H1 (cell line): ENCODE results near the gene CAGE1. TPM values are rescaled to one million over a fixed set of nuclear protein-coding genes. Genes with fewer than 3 reads are reported as not detected.

Experiments used
- CTCF ChIA-PET: fragments of 300-600 bp; sonication (Branson Sonifier 250); formaldehyde crosslinking; loops from one replicate; lab custom pipeline; 2021; ENCODE audit not compliant: partially characterized antibody; lab: Charles Lee
- POLR2A ChIA-PET: fragments of 300-600 bp; sonication (Branson Sonifier 250); formaldehyde crosslinking; loops from one replicate; lab custom pipeline; 2021; ENCODE audit warnings: inconsistent platforms; ENCODE audit not compliant: partially characterized antibody; lab: Charles Lee
- DNase-seq, 2 experiments: peaks; one replicate each; pipeline versions ENCODE4 v3.0.0 to v3.0.0-alpha.2; 2010 to 2022; ENCODE audit warnings: low spot score in 2 of 2, low read depth in 1 of 2, mixed read lengths in 1 of 2
- FAIRE-seq: peaks from 2 replicates; lab custom pipeline; 2011; peaks lifted over from hg19 to GRCh38; lab: Jason Lieb, UNC
- H2AFZ ChIP-seq: 2 replicates; pipeline ENCODE4 v1.8.1; 2012; ENCODE audit warnings: low read length, inconsistent platforms
- H2AK5ac ChIP-seq: 2 replicates; pipeline ENCODE4 v1.6.1; 2013; ENCODE audit warnings: low read depth, low read length
- H2BK120ac ChIP-seq: replicated peaks from 2 replicates; pipeline ENCODE3; 2013; ENCODE audit warnings: low read depth, low read length, inconsistent platforms
- H2BK12ac ChIP-seq: 2 replicates; pipeline ENCODE4 v1.6.1; 2013; ENCODE audit warnings: low read depth, low read length
- H2BK15ac ChIP-seq: 2 replicates; pipeline ENCODE4 v1.6.1; 2013; ENCODE audit warnings: low read length
- H2BK20ac ChIP-seq: 2 replicates; pipeline ENCODE4 v1.6.1; 2013; ENCODE audit warnings: low read length
- H2BK5ac ChIP-seq: 2 replicates; pipeline ENCODE4 v1.6.1; 2013; ENCODE audit warnings: low read depth, low read length
- H3K14ac ChIP-seq: 2 replicates; pipeline ENCODE4 v1.6.1; 2013; ENCODE audit warnings: inconsistent platforms; ENCODE audit not compliant: insufficient read length
- H3K18ac ChIP-seq: 2 replicates; pipeline ENCODE4 v1.6.1; 2013; ENCODE audit warnings: low read length; ENCODE audit errors: extremely low read depth
- H3K23ac ChIP-seq: 2 replicates; pipeline ENCODE4 v1.6.1; 2013; ENCODE audit warnings: inconsistent platforms; ENCODE audit not compliant: insufficient read length
- H3K23me2 ChIP-seq: 2 replicates; pipeline ENCODE4 v1.6.1; 2013; ENCODE audit warnings: low read depth, low read length
- H3K27ac ChIP-seq: 2 replicates; pipeline ENCODE4 v1.6.1; 2011; ENCODE audit warnings: low read depth, low read length, inconsistent platforms
- H3K27me3 ChIP-seq, 4 experiments: replicated peaks in 1 of 4; 1 replicate in 1 of 4; 2 replicates in 3 of 4; pipeline versions ENCODE4 v1.6.1 to v1.8.1; 2011 to 2013; ENCODE audit warnings: low read length in 3 of 4, mild to moderate bottlenecking in 3 of 4, inconsistent platforms in 2 of 4, mixed read lengths in 2 of 4, moderate library complexity in 1 of 4; ENCODE audit not compliant: control insufficient read depth in 3 of 4, insufficient read depth in 3 of 4; ENCODE audit errors: extremely low read depth in 1 of 4
- H3K36me3 ChIP-seq, 4 experiments: 2 replicates each; pipeline versions ENCODE4 v1.6.1 to v1.8.1; 2011 to 2013; ENCODE audit warnings: mild to moderate bottlenecking in 4 of 4, low read length in 3 of 4, moderate library complexity in 2 of 4, control low read depth in 1 of 4, inconsistent platforms in 1 of 4; ENCODE audit not compliant: insufficient read depth in 4 of 4, control insufficient read depth in 2 of 4
- H3K4ac ChIP-seq: replicated peaks from 2 replicates; pipeline ENCODE3; 2013; ENCODE audit warnings: low read length, low read depth, mixed read lengths, inconsistent platforms; ENCODE audit not compliant: insufficient read length
- H3K4me1 ChIP-seq, 4 experiments: replicated peaks in 1 of 4; 1 replicate in 1 of 4; 2 replicates in 3 of 4; pipeline versions ENCODE4 v1.6.1 to v1.8.1; 2011 to 2013; ENCODE audit warnings: low read length in 3 of 4, inconsistent platforms in 2 of 4, mixed read lengths in 1 of 4; ENCODE audit not compliant: insufficient read depth in 4 of 4, control insufficient read depth in 3 of 4
- H3K4me2 ChIP-seq, 2 experiments: 2 replicates each; pipeline versions ENCODE4 v1.6.1 to v1.8.1; 2011 to 2013; ENCODE audit warnings: low read depth in 2 of 2, low read length in 2 of 2, control low read depth in 1 of 2, inconsistent platforms in 1 of 2, mild to moderate bottlenecking in 1 of 2; ENCODE audit not compliant: insufficient read depth in 1 of 2
- H3K4me3 ChIP-seq, 4 experiments: fragments of 200-600, 300-600 bp in 1 of 4; sonication (generic), shearing (Covaris generic), sonication (Bioruptor Twin) in 1 of 4; 2 replicates each; pipeline versions ENCODE4 v1.5.1 to v1.8.1; 2011 to 2016; ENCODE audit warnings: low read length in 4 of 4, low read depth in 3 of 4, control low read depth in 2 of 4, inconsistent platforms in 2 of 4, mild to moderate bottlenecking in 2 of 4, mixed read lengths in 1 of 4, moderate library complexity in 1 of 4; ENCODE audit not compliant: insufficient read depth in 2 of 4; ENCODE audit errors: extremely low read depth in 1 of 4
- H3K56ac ChIP-seq: replicated peaks from 2 replicates; pipeline ENCODE3; 2013; ENCODE audit warnings: low read depth, mild to moderate bottlenecking, mixed read lengths, low read length, inconsistent platforms; ENCODE audit not compliant: insufficient read length
- H3K79me1 ChIP-seq: 2 replicates; pipeline ENCODE4 v1.6.1; 2013; ENCODE audit warnings: low read depth, low read length, control low read depth
- H3K79me2 ChIP-seq, 2 experiments: 2 replicates each; pipeline versions ENCODE4 v1.6.1 to v1.8.1; 2012 to 2013; ENCODE audit warnings: low read length in 2 of 2, mild to moderate bottlenecking in 2 of 2, inconsistent platforms in 1 of 2; ENCODE audit not compliant: insufficient read depth in 2 of 2, control insufficient read depth in 1 of 2
- H3K9ac ChIP-seq, 4 experiments: replicated peaks in 1 of 4; 1 replicate in 1 of 4; 2 replicates in 3 of 4; pipeline versions ENCODE4 v1.6.1 to v1.8.1; 2011 to 2013; ENCODE audit warnings: low read depth in 3 of 4, low read length in 3 of 4, control low read depth in 2 of 4, mild to moderate bottlenecking in 2 of 4, moderate library complexity in 2 of 4, inconsistent platforms in 1 of 4; ENCODE audit errors: extremely low read depth in 1 of 4
- H3K9me3 ChIP-seq, 2 experiments: 2 replicates each; pipeline versions ENCODE4 v1.6.1 to v1.8.1; 2012 to 2013; ENCODE audit warnings: mild to moderate bottlenecking in 2 of 2, moderate library complexity in 2 of 2, control low read depth in 1 of 2, inconsistent platforms in 1 of 2, low read depth in 1 of 2, low read length in 1 of 2, mixed read lengths in 1 of 2; ENCODE audit not compliant: insufficient read depth in 2 of 2
- H4K20me1 ChIP-seq, 2 experiments: replicated peaks in 1 of 2; 2 replicates each; pipeline versions ENCODE3 to v1.8.1; 2011 to 2013; ENCODE audit warnings: inconsistent platforms in 2 of 2, low read length in 2 of 2, mild to moderate bottlenecking in 1 of 2; ENCODE audit not compliant: insufficient read depth in 2 of 2, control insufficient read depth in 1 of 2
- H4K5ac ChIP-seq: 2 replicates; pipeline ENCODE4 v1.6.1; 2013; ENCODE audit warnings: low read length, low read depth, mixed read lengths, inconsistent platforms; ENCODE audit not compliant: insufficient read length
- H4K8ac ChIP-seq: 2 replicates; pipeline ENCODE4 v1.8.0; 2013; ENCODE audit warnings: mild to moderate bottlenecking, moderate library complexity, low read length, inconsistent platforms; ENCODE audit not compliant: insufficient read depth; ENCODE audit errors: extremely low read depth
- H4K91ac ChIP-seq: replicated peaks from 2 replicates; pipeline ENCODE3; 2013; ENCODE audit warnings: low read length, mixed read lengths, inconsistent platforms; ENCODE audit not compliant: insufficient read length
- CREB1 ChIP-seq: IDR thresholded peaks from 2 replicates; pipeline ENCODE4 v1.6.1; 2012; ENCODE audit warnings: inconsistent platforms
- CTBP2 ChIP-seq: IDR thresholded peaks from 2 replicates; pipeline ENCODE4 v1.7.0; 2011; ENCODE audit warnings: borderline replicate concordance, mild to moderate bottlenecking, moderate library complexity, mixed read lengths, low read length; ENCODE audit not compliant: insufficient read depth, insufficient read length
- CTCF ChIP-seq, 3 experiments: IDR thresholded peaks; 1 replicate in 2 of 3; 2 replicates in 1 of 3; pipeline versions ENCODE4 v1.5.1 to v1.6.1; 2011; ENCODE audit warnings: low read length in 3 of 3, mild to moderate bottlenecking in 3 of 3, inconsistent platforms in 2 of 3, low read depth in 1 of 3, moderate library complexity in 1 of 3; ENCODE audit not compliant: insufficient read depth in 1 of 3; ENCODE audit errors: control extremely low read depth in 1 of 3
- E2F6 ChIP-seq: IDR thresholded peaks from 2 replicates; pipeline ENCODE4 v1.6.1; 2012; ENCODE audit warnings: inconsistent platforms
- FOSL1 ChIP-seq: IDR thresholded peaks from 2 replicates; pipeline ENCODE4 v1.6.1; 2011; ENCODE audit warnings: mild to moderate bottlenecking, low read depth, low read length, moderate library complexity; ENCODE audit not compliant: insufficient read depth
- POU5F1 ChIP-seq: IDR thresholded peaks from 2 replicates; pipeline ENCODE4 v1.6.1; 2011; ENCODE audit warnings: low read depth, mild to moderate bottlenecking, low read length, moderate library complexity
- RXRA ChIP-seq: IDR thresholded peaks from 2 replicates; pipeline ENCODE4 v1.6.1; 2011; ENCODE audit warnings: low read depth, mild to moderate bottlenecking, low read length, moderate library complexity; ENCODE audit not compliant: insufficient read depth
- SRF ChIP-seq: IDR thresholded peaks from 2 replicates; pipeline ENCODE4 v1.6.1; 2011; ENCODE audit warnings: mild to moderate bottlenecking, low read depth, low read length, moderate library complexity
- SUZ12 ChIP-seq: fragments of 200-600 bp; sonication (generic); IDR thresholded peaks from 2 replicates; pipeline ENCODE4 v1.6.1; 2012; ENCODE audit warnings: mild to moderate bottlenecking, inconsistent platforms, low read length, moderate library complexity, mixed read lengths
- TBP ChIP-seq: IDR thresholded peaks from 2 replicates; pipeline ENCODE4 v1.6.1; 2011; ENCODE audit warnings: low read depth, low read length, improper control_type of control experiment
- ZNF274 ChIP-seq: IDR thresholded peaks from 2 replicates; pipeline ENCODE4 v1.7.0; 2012; ENCODE audit warnings: low read length, borderline replicate concordance; ENCODE audit errors: extremely low read depth
- WGBS, 2 experiments: shearing (Covaris generic) in 1 of 2; methylation state at CpG; one replicate each; pipeline versions ENCODE4 v1.1.6 to v1.1.7; 2013 to 2015; ENCODE audit warnings: low lambda C conversion rate in 2 of 2, mixed read lengths in 2 of 2, inconsistent platforms in 1 of 2, low coverage in 1 of 2, missing lambda C conversion rate in 1 of 2; ENCODE audit not compliant: insufficient replicate concordance in 2 of 2, insufficient coverage in 1 of 2, insufficient read length in 1 of 2; ENCODE audit errors: extremely low coverage in 1 of 2, missing lambda C conversion rate in 1 of 2; 5-methylcytosine and 5-hydroxymethylcytosine counted together
- polyA plus RNA-seq, 7 experiments: library from polyadenylated mRNA; depleted of rRNA in 3 of 7; stranded (reverse) in 5 of 7; unstranded in 2 of 7; fragments of >200 nt in 5 of 7; fragments of 200-250 nt in 2 of 7; gene quantifications; 1 replicate in 5 of 7; 2 replicates in 1 of 7; 4 replicates in 1 of 7; pipeline versions ENCODE4 v1.2.1 to v1.2.3, GENCODE V29; 2011 to 2013; ENCODE audit warnings: missing spikeins in 2 of 7, mixed read lengths in 2 of 7
- total RNA-seq: library from RNA; stranded (reverse); fragmentation: NEBNext Ultra II Directional; extraction: Animal tissue kit (Norgen Biotek cat#: 25700); gene quantifications from 2 replicates; pipeline ENCODE4 v1.2.1, GENCODE V29; 2021

The CAGE1 gene
- total and polyA plus RNA-seq, 2 of the 8 experiments (the other 6 are each of a cell fraction or from before 2014, with no cell fraction given) = 0.09 TPM; not detected in 1

- Histone ChIP-seq H3K36me3 (peaks cover 2 to 45% (median 22%) of the 10 kb centered on the region in 4 experiments), H2AK5ac (no peak overlapping the region), H3K18ac (no peak overlapping the region), H3K79me1 (no peaks in the 10 kb centered on the region), H2BK5ac (no peak overlapping the region), H2BK120ac (no peak overlapping the region), H3K23ac (no peak overlapping the region), H4K20me1 (peaks cover 0 to 2% of the 10 kb centered on the region in 2 experiments), H3K79me2 (no peaks in the 10 kb centered on the region), H3K4ac (no peak overlapping the region), H3K27ac (no peak overlapping the region), H3K9ac (no peak overlapping the region), H3K27me3 (no peaks in the 10 kb centered on the region), H3K23me2 (no peaks in the 10 kb centered on the region), H4K5ac (no peak overlapping the region), H2BK20ac (no peak overlapping the region), H4K8ac (no peak overlapping the region), H2BK15ac (no peak overlapping the region), H3K4me1 (peaks cover 0 to 8% (median 5%) of the 10 kb centered on the region in 4 experiments; a peak in 5 of 7 replicates), H3K4me3 (no peak overlapping the region), H3K9me3 (no peaks in the 10 kb centered on the region), H3K4me2 (no peak overlapping the region), H2AFZ (no peak overlapping the region), H2BK12ac (no peak overlapping the region), H3K56ac (no peak overlapping the region), H3K14ac (no peak overlapping the region), H4K91ac (no peak overlapping the region)
- 87% methylated on average over 2 of the region's 2 CpGs; no CpG with 5 or more reads in 1 of the 2 experiments for WGBS, 2 experiments
- CTCF ChIA-PET = no interaction called here
- no peak for FAIRE-seq
- no peak for DNase-seq
- POLR2A ChIA-PET = interaction anchor here (0.7 kb wide), 1 partner anchor 119 kb away, joined by 3 read pairs; no protein-coding TSS in a partner anchor
- no peak for TF ChIP-seq TBP
- TF ChIP-seq E2F6 = no peak
- no peak for TF ChIP-seq POU5F1
- no peak for TF ChIP-seq SRF
- no peak for TF ChIP-seq CTBP2
- no peak for TF ChIP-seq ZNF274
- no peak for TF ChIP-seq CREB1
- no peak for TF ChIP-seq CTCF (IDR thresholded peaks at IDR 0.05; ENCODE audit: control extremely low read depth in 1 of 3, insufficient read depth in 1 of 3, low read depth in 1 of 3, low read length in 3 of 3)
- no peak for TF ChIP-seq FOSL1
- no peak for TF ChIP-seq RXRA
- no peak for TF ChIP-seq SUZ12
These were observed 28.1 kb upstream of the CAGE1 start for GRCh38 chr6:7417684-7418083.
